HS-27A (cell line): Measurements from ENCODE around the gene KLK6.

ENCODE experiments used
- DNase-seq: peaks from one replicate; pipeline ENCODE4 v3.0.0-alpha.2; 2012; ENCODE audit warnings: low read depth, missing footprints

The KLK6 gene

DNA sequence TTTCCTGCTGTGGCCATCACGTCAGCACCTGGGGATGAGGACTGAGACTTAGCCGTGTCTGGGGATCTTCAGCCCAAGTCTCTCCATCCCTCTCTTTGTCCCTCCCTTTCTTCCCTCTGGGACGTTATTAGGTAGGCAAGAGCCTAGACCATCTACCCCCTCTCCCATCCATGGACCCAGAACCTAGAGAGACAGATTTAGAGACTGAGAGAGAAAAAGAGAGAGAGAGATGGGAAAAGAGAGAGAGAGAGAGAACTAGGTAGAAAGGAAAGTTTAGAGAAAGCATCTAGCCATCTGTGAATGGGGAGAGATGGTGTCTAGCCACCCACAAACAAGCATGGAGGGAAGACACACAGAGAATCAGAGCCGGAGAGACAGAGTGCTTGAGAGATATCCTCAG, 58.7 kb downstream of the KLK6 start:
- no peak for DNase-seq

GRCh38 chr19:50909240-50910070, 59.9 kb downstream of the KLK6 start:
- DNase-seq = no peak
